NCI-H187 treated with DMSO at 0.1 percent for 48 hours (cell line): ENCODE data around the gene WDR27.

Source experiments
- DNase-seq: peaks from one replicate; lab custom pipeline; 2025; lab: John Stamatoyannopoulos, UW

Gene WDR27

DNA sequence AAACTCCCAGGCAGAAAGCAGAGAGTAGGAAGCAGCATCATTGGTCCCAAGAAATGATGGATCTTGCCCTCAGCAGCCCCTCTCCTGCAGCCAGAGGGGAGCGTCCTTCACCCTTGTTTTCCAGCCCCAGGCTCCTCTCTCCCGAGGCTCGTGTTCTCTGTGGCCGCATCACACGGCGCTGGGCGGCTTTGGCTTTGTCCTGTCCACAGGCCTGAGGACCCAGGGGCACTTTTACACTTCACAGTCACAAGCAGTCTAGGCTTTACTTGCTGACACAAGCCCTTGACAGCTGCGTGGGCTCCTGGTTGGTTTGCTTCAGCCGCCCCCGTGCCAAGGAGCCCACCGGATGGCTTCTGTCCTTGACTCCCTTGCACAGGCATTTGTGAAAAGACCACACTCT, 272.8 kb downstream of the WDR27 start:
- DNase-seq, result no peak

DNA sequence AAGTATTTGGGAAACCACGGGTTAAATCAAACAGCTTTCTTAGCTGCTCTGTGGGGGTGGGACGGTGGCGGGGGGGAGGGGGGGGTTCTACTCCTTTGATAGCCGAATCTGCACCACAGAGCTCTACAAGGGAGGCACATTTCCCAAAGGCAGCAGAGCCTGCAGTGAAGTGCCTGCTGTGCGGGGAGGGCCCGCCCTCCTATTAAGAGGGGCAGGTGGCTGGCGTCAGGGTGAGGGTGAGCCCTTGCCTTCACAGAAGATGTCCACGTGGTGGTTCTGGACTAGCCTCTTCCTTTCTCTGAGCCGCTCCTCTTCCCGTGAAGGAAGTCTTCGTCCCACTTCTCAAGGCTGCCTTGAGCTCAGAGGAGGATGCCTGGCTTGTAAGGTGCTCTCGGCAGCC, 273.3 kb downstream of the WDR27 start:
- DNase-seq, result no peak

DNA sequence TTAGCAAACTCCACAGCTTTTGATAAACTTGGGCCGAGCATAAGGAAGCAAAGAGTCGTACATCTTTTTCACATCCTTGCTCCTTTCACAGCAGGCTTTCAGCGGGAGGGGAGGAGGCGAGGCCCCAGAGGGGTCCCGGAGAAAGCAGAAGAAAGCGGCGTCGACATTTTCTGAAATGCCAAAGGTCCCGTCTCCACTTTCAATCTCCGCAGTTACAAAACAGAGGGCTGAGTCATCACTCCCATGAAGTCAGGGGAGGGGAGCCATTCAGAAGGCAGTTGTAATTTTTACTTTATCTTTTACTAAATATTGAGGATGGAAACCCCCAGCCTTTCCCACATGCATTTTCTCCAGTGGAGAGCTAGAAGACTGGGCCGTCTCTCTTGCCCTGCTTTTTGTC, 274.0 kb downstream of the WDR27 start:
- no peak for DNase-seq

DNA sequence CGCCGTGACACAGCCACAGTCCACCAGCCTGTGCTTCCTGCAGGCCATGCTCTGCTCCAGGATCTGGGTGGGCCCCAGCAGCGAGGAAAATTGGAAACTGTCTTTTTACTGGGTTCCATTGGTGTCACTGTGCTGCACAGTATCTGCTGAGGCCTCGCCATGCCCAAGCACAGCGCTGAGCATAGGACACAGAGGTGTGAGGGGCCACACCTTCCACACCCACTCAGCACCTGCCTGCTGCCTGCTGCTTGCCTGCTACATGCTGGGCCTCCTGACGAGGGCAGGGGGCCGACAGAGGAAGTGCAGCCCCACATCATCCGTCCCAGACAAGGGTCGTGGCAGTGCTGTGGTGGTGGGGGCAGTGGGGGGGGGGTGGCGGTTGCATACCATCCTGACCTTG, 275.2 kb downstream of the WDR27 start:
- DNase-seq, result no peak

DNA sequence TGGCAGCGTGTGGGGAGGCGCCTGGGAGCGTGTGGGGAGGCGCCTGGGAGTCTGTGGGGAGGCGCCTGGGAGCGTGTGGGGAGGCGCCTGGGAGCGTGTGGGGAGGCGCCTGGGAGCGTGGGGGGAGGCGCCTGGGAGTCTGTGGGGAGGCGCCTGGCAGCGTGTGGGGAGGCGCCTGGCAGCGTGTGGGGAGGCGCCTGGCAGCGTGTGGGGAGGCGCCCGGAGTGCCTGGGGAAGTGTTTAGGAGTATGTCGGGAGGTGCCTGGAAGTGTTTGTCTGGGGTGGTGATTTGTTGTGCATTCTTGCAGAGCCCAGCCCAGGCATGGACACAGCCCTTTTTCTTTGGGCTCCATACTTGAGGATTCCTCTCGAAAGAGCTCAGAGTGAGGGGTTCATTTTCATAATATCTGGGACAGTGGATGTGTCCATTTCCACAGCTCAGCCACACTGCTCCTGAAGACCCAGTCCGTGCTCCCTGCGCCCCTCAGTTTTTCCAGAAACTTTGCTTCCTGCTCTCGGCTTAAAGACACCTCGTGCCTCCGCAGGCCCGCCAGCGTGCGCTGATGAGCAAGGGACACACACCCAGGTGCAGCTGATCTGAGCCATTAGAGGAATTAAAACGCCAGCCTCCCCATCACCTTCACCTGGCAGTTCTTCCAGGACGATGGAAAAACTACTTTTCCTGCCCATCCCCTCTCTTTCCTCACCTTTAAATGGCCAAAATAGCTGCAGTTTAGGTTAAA, 276.0 kb downstream of the WDR27 start:
- DNase-seq, result no peak

DNA sequence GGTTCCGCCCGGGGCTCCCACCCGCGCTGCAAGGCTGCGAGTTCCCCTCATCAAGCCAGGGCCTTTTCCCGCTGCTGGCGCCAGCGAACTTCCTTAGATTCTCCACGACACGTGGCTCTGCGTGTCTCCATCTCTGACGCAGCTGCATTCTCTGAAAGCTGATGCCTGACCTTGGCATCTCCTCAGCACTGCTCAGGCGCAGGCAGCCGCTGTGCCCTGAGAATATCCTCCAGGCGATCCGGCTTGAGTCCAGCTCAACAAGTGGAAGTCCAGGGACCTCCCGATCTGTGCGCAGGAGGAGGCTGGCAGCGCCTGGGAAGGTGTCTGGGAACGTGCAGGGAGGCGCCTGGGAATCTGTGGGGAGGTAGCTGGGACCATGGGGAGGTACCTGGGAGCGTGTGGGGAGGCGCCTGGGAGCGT, 277.0 kb downstream of the WDR27 start:
- no peak for DNase-seq

DNA sequence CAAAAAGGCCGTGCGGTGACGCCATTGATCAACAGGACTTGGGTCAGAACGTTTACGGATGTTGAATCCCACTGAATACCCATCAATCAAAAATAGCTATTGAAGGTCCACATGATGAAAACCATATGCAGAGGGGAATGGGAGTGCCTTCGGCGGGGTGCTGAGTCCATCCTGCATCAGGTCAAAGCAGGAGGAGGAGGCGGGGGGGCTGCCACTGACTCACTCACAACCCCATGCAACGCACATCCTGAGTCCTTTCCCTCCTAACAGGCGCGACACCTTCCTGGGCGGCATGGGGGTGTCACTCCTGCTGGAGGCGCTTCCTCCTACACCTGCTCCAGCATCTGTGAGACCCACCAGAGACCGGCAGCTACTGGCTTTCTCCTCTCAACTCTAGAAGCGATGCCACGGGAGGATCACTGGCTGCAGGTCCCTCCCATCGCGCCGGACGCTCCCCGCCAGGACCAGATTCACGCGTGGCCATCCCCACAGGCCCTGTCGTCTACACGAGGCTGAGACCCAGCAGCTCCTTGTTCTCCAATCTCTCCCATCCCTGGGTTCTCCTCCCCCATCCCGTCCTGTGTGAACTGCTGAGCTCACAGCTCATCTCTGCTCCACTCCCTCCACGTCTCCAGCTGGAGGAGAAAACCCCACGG, 277.6 kb downstream of the WDR27 start:
- no peak for DNase-seq

DNA sequence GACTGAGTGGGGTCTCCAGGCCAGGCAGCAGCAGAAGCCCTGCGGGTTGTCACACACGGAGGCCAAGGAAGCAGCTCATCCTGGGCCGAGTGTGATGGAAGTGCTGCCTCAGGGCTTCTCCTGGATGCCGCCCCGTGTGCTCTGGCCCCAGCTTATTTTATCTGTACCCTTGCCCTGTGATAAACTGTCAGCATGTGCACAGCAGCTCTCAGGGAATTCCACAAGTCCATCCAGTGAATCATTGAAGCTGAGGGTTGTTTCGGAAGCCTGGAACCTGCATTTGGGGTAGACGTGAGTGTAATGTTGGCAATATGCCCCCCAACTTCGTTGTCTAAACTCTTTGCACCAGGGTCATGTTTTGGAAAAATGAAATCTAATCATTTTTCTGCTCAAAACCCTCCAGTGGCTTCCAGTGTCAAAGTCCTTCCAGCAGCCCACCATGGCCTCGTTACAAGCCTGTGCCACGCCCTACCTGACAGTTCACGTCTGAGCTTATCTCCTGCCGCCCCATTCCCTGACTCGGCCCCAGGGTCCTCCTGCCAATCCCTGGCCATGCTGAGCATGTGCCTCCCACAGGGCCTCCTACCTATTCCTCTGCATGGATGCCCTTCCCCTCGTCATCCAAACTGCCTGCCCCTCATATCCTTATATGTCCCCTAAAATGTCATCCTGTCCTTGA, 280.1 kb downstream of the WDR27 start:
- no peak for DNase-seq

DNA sequence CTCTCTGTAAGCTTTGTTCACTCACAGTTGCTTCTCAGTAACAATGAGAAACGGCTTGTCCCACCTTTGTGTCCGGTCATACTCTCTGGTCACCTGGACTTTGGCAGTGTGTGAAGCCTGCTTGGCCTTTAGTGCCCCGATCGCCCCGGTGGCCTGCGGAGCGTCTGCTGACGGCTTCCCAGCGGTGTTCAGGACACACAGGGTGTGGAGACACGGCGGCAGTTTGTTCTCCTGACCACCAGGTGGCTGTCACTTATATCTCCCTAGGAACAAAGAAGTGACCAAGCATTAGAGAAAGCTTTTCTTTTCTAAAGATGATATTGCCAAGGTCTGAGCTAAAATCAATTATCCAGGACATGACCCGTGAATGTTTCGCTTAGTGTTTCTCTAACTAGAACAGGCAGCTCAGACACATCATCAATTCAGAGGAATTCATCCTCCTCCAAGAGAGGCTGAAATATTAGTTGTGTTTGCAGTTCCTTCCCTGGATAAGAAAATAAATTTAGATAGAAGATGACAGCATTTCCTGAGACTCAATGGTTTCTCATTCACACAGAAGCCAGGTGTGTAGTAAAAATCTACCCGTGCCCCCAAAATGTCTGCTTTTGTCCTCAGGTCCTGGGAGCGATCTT, 280.8 kb downstream of the WDR27 start:
- no peak for DNase-seq

DNA sequence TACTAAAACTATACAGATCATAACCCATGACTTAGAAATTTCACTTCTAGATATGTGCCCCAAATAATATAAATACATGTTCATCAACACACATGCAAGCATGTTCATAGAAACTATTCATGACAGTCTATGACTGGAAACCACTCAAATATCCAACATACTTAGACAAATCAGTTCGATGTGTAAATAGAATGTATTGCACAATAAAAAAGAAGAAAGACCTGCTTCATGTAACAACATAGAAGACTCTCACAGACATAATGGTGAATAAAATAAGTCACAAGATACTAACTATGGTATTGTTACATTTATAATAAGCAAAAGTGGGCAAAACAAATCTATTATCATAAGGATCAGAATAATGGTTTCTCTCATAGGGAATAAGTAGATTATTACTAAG, 284.7 kb downstream of the WDR27 start:
- no peak for DNase-seq

DNA sequence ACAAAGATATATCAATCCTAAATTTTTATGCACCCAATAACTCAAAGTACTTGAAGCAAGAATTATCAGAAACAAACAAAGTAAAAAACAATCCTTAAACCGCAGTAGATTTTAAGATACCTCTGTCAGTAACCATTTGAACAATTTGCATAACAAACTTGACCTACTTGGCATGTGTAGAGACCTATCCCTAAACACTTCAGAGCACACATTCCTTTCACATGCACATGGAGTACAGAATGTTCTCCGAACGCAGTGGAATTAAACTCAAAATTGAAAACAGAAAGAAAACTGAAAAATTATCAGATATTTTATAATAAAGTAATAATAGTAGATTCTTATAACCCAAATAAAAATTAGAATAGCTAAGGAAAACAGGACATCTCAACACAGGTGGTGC, 285.6 kb downstream of the WDR27 start:
- no peak for DNase-seq

DNA sequence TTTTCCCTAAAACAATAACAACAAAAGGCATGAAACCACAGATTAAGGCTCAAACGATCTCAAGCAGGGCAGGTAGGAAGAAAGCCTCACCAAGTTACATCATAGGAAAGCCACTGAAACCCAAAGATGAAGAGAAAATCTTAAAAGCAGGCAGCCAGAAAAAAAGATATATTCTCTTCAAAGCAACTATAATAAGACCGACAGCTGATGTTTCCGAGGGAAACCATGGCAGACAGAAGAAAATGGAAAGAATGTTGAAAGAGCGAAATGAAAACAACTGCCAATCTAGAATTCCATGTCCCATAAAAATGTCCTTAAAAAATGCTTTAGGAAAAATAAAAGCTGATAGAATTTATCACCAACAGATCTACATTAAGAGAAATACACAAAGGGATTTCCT, 286.6 kb downstream of the WDR27 start:
- DNase-seq, result no peak

DNA sequence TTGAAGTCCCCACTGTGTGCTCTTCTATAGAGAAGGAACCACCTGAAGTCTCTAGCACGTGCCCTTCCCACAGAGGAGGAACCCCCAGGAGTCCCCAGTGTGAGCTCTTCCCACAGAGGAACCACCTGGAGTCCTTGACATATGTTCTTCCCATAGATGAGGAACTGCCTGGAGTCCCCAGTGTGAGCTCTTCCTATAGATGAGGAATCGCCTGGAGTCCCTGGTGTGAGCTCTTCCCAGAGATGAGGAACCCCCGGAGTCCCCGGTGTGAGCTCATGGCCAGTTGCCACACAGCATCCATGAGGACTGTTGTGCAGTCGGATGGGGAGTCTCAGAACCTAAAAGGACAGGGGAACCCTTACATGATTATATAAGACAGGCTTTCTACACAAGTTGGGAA, 290.1 kb downstream of the WDR27 start:
- no peak for DNase-seq

DNA sequence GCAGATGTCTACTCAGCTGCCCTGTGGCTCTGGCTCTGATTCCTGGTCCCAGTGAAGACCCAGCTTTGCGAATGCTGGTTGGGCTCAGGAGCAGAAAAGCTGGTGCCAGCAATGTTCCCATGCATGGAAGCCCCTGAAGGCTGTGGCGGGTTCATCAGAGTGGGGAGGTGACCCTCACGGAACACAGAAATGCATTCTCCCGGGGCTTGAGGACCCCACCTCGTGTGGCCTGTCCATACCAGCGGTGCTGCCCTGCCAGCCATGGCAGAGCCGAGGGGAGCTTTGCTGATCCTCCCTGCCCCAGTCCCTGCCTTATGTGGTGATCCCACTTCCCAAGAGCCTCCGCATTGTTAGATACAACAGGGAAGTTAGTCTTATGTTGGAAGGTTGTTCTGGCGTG, 290.5 kb downstream of the WDR27 start:
- DNase-seq, result no peak

DNA sequence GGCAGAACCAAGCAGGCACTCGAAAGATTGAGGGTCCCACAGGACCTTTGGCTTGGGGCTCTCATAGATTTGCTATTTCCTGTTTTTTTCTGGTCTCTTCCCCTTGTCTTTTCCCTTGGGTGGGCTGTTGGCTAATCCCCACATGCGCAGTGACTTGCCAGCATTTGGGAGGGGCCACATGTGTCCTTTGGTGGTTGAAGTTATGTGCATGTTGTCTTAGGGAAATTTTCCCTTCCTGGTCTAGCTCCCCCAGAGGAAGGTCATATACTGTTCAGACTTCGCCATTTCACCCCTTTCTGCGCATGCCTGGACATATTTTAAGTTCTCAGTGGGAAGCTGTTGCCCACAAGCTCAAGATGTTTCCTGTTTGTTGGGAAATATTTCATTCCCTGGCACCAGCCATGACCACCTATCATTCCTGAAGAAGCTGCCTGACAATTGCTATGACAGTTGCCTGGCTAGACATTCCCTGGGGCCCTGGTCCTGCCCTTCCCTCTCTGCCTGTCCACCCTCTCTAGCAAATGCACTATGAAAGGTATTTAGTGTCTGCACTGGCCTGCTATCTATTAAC, 292.0 kb downstream of the WDR27 start:
- DNase-seq, result no peak

DNA sequence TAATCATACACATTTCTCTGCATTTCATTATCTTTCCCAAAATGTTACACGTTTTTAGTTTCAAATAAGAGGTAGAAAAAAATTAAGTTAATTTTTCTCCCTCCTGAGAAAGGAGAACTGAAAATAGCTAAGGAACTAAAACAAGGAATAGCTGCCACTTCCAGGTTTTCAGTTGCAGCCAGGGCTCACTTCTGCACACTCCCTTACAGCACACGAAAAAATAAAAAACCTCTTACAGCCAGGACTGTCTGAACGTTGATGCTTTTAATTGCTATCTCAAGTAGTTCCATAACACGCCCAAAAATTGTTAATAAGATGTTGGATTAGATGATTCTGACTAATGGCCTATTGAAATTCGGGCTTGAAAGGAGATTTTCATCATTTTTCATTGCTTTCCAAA, 294.5 kb downstream of the WDR27 start:
- no peak for DNase-seq
